OCI-LY7 (cell line): ENCODE measurements around the gene KBTBD7. TPM values are rescaled to one million over a fixed set of nuclear protein-coding genes. Genes with fewer than 3 reads are reported as not detected.

Experiments used
- BruUV-seq: library from RNA; stranded (reverse); fragments of 400-500 nt; replicated peaks from 2 replicates; lab custom pipeline; 2021; lab: Mats Ljungman, UMichigan
- CTCF ChIA-PET: fragments of 300-600 bp; sonication (Branson Sonifier 250); formaldehyde crosslinking; loops from one replicate; lab custom pipeline; 2022; ENCODE audit warnings: antibody characterized with exemption; ENCODE audit not compliant: unreplicated experiment; lab: Charles Lee
- POLR2A ChIA-PET: fragments of 300-600 bp; sonication (Branson Sonifier 250); formaldehyde crosslinking; loops from one replicate; lab custom pipeline; 2022; ENCODE audit warnings: antibody characterized with exemption; lab: Charles Lee
- DNase-seq: peaks from one replicate; pipeline ENCODE4 v3.0.0-alpha.2; 2015; ENCODE audit warnings: low spot score
- H2AFZ ChIP-seq: fragments of 200-600 bp; sonication (generic), shearing (Covaris generic); 2 replicates; pipeline ENCODE4 v1.6.1; 2014; ENCODE audit warnings: mild to moderate bottlenecking, antibody characterized with exemption, low read length, moderate library complexity
- H3K27ac ChIP-seq: fragments of 200-600 bp; sonication (generic); 2 replicates; pipeline ENCODE4 v1.5.1; 2014; ENCODE audit warnings: mixed run types, low read depth, mild to moderate bottlenecking, moderate library complexity, low read length, inconsistent platforms; ENCODE audit not compliant: poor library complexity, severe bottlenecking
- H3K36me3 ChIP-seq: fragments of 200-600 bp; sonication (generic); 2 replicates; pipeline ENCODE4 v1.6.1; 2014; ENCODE audit warnings: mild to moderate bottlenecking, antibody characterized with exemption, low read length, moderate library complexity, mixed read lengths; ENCODE audit not compliant: insufficient read depth
- H3K4me1 ChIP-seq: fragments of 200-600 bp; sonication (generic); 2 replicates; pipeline ENCODE4 v1.5.1; 2014; ENCODE audit warnings: mild to moderate bottlenecking, low read length; ENCODE audit not compliant: insufficient read depth, poor library complexity, severe bottlenecking
- H3K4me2 ChIP-seq: fragments of 200-600 bp; sonication (generic); 2 replicates; pipeline ENCODE4 v1.6.1; 2014; ENCODE audit warnings: mild to moderate bottlenecking, low read length
- H3K4me3 ChIP-seq: fragments of 200-600 bp; sonication (generic); 2 replicates; pipeline ENCODE4 v1.5.1; 2014; ENCODE audit warnings: mild to moderate bottlenecking, low read depth, low read length; ENCODE audit not compliant: poor library complexity, severe bottlenecking
- H3K79me2 ChIP-seq: fragments of 200-600 bp; sonication (generic); 2 replicates; pipeline ENCODE4 v1.6.1; 2016; ENCODE audit warnings: low read depth, mild to moderate bottlenecking, low read length, moderate library complexity, mixed read lengths; ENCODE audit not compliant: insufficient read depth
- H3K9me2 ChIP-seq: fragments of 200-600 bp; sonication (generic); 2 replicates; pipeline ENCODE4 v1.6.1; 2016; ENCODE audit warnings: mild to moderate bottlenecking, low read length, mixed read lengths; ENCODE audit not compliant: insufficient read depth
- H3K9me3 ChIP-seq: fragments of 200-600 bp; sonication (generic); 2 replicates; pipeline ENCODE4 v1.6.1; 2014; ENCODE audit warnings: mild to moderate bottlenecking, mixed run types, low read length, mixed read lengths
- H4K20me1 ChIP-seq: fragments of 200-600 bp; sonication (generic); 2 replicates; pipeline ENCODE4 v1.6.1; 2014; ENCODE audit warnings: mild to moderate bottlenecking, antibody characterized with exemption, low read length, moderate library complexity, mixed read lengths; ENCODE audit not compliant: insufficient read depth
- CTCF ChIP-seq: fragments of 200-600 bp; sonication (generic); conservative IDR thresholded peaks from 2 replicates; pipeline ENCODE4 v1.5.1; 2014; ENCODE audit warnings: mild to moderate bottlenecking, antibody characterized with exemption, low read length, moderate library complexity, mixed read lengths
- EZH2phosphoT487 ChIP-seq: fragments of 200-600 bp; sonication (generic); IDR thresholded peaks from 2 replicates; pipeline ENCODE4 v1.6.1; 2018; ENCODE audit warnings: low read depth, borderline replicate concordance, mild to moderate bottlenecking, mixed run types, antibody characterized with exemption, low read length, moderate library complexity, mixed read lengths
- intact Hi-C: fragments of 100-400 bp; cut with micrococcal nuclease; formaldehyde crosslinking; loops from one replicate; pipeline ENCODE4 v1.10.0; 2022; ENCODE audit not compliant: unreplicated experiment
- total RNA-seq, 2 experiments: library from RNA; depleted of rRNA in 1 of 2; stranded (reverse); fragments of >200 nt in 1 of 2; shearing (Covaris generic) in 1 of 2; gene quantifications; 2 replicates each; pipeline ENCODE4 v1.2.3, GENCODE V29; 2014 to 2022

KBTBD7 gene
- total RNA-seq, 2 experiments from 2014 or later = 3.1 to 6.5 TPM

GRCh38 chr13:41231786-41232185 is 37.4 kb upstream of the KBTBD7 start:
- H2AFZ ChIP-seq = no peak overlapping the region
- TF ChIP-seq EZH2phosphoT487 (no peak), CTCF (no peak)
- H3K9me3 ChIP-seq = no peaks in the 10 kb centered on the region
- H3K4me1 ChIP-seq = peaks cover 14% of the 10 kb centered on the region
- DNase-seq = no peak
- no peak overlapping the region for H3K4me3 ChIP-seq
- H3K36me3 ChIP-seq = peaks cover 49% of the 10 kb centered on the region
- no peak overlapping the region for H3K4me2 ChIP-seq
- intact Hi-C loops = no loop called here
- ChIA-PET CTCF (no interaction called here), POLR2A (interaction anchor here (0.6 to 1.7 kb wide), 12 partner anchors 9 to 150 kb away, joined by 3 to 5 read pairs (median 4); no protein-coding TSS in a partner anchor)
- H3K9me2 ChIP-seq = no peaks in the 10 kb centered on the region
- BruUV-seq = no TSS peak
- no peaks in the 10 kb centered on the region for H3K79me2 ChIP-seq
- H3K27ac ChIP-seq = no peak overlapping the region
- H4K20me1 ChIP-seq = no peaks in the 10 kb centered on the region

- ChIA-PET CTCF (no interaction called here), POLR2A (interaction anchor here (0.6 to 1.7 kb wide), 4 partner anchors 9 to 41 kb away, joined by 3 to 5 read pairs (median 4); no protein-coding TSS in a partner anchor)
- Histone ChIP-seq H4K20me1 (no peaks in the 10 kb centered on the region), H3K4me1 (peaks cover 14% of the 10 kb centered on the region), H3K79me2 (no peaks in the 10 kb centered on the region), H3K9me2 (no peaks in the 10 kb centered on the region), H3K27ac (no peak overlapping the region), H3K9me3 (no peaks in the 10 kb centered on the region), H2AFZ (no peak overlapping the region), H3K36me3 (peaks cover 49% of the 10 kb centered on the region), H3K4me3 (no peak overlapping the region), H3K4me2 (no peak overlapping the region)
- no peak for DNase-seq
- intact Hi-C loops = no loop called here
- TF ChIP-seq EZH2phosphoT487 (no peak), CTCF (no peak)
- BruUV-seq = no TSS peak
These were observed 36.8 kb upstream of the KBTBD7 start for GRCh38 chr13:41231025-41231677.

GRCh38 chr13:41229356-41229755 is 35.0 kb upstream of the KBTBD7 start:
- CTCF ChIA-PET = no interaction called here
- BruUV-seq = no TSS peak

More at GRCh38 chr13:41229356-41229755, 35.0 kb upstream of the KBTBD7 start:
- Histone ChIP-seq H3K9me3 (no peaks in the 10 kb centered on the region), H3K9me2 (no peaks in the 10 kb centered on the region), H4K20me1 (no peaks in the 10 kb centered on the region), H3K27ac (no peak overlapping the region), H3K4me2 (no peak overlapping the region), H3K79me2 (no peaks in the 10 kb centered on the region), H3K4me3 (no peak overlapping the region), H3K4me1 (peaks cover 14% of the 10 kb centered on the region), H3K36me3 (peaks cover 41% of the 10 kb centered on the region), H2AFZ (no peak overlapping the region)
- DNase-seq = no peak
- intact Hi-C loops = no loop called here
- TF ChIP-seq EZH2phosphoT487 = no peak
- TF ChIP-seq CTCF = no peak
- POLR2A ChIA-PET = interaction anchor here (0.7 to 1.2 kb wide), 3 partner anchors 18 to 145 kb away, joined by 3 to 10 read pairs (median 3); no protein-coding TSS in a partner anchor
